HUES6 (cell line): ENCODE data around the gene ACOXL.
"Not testable (repeated sequence)": the region's sequence is repeated elsewhere in the genome, so short reads cannot be mapped to it uniquely, and the experiment has no call there.

Source experiments
- H3K27ac ChIP-seq: 2 replicates; pipeline ENCODE4 v1.7.0; 2013; ENCODE audit warnings: low read depth, mild to moderate bottlenecking, low read length, inconsistent platforms
- H3K27me3 ChIP-seq: 2 replicates; pipeline ENCODE4 v1.6.1; 2013; ENCODE audit warnings: low read length; ENCODE audit not compliant: control insufficient read depth, insufficient read depth
- H3K36me3 ChIP-seq: 2 replicates; pipeline ENCODE4 v1.6.1; 2013; ENCODE audit warnings: low read length; ENCODE audit not compliant: control insufficient read depth, insufficient read depth
- H3K4me1 ChIP-seq: 2 replicates; pipeline ENCODE4 v1.6.1; 2013; ENCODE audit warnings: low read length; ENCODE audit not compliant: control insufficient read depth, insufficient read depth
- H3K4me3 ChIP-seq: 2 replicates; pipeline ENCODE4 v1.5.1; 2013; ENCODE audit warnings: low read depth, low read length
- H3K9ac ChIP-seq: one replicate; pipeline ENCODE4 v1.6.1; 2013; ENCODE audit warnings: mild to moderate bottlenecking, low read length
- H3K9me3 ChIP-seq: 2 replicates; pipeline ENCODE4 v1.6.1; 2013; ENCODE audit warnings: low read depth, low read length; ENCODE audit not compliant: control insufficient read depth, insufficient read depth

The ACOXL gene

GRCh38 chr2:110847651-110848050, 115.3 kb downstream of the ACOXL start:
- Histone ChIP-seq H3K4me1 (peaks cover 22% of the 10 kb centered on the region), H3K27ac (no peak overlapping the region), H3K9ac (no peak overlapping the region), H3K27me3 (no peaks in the 10 kb centered on the region), H3K9me3 (no peaks in the 10 kb centered on the region), H3K4me3 (no peak overlapping the region), H3K36me3 (no peaks in the 10 kb centered on the region)

- Histone ChIP-seq H3K4me3 (no peak overlapping the region), H3K9me3 (no peaks in the 10 kb centered on the region), H3K9ac (no peak overlapping the region), H3K27ac (no peak overlapping the region), H3K27me3 (no peaks in the 10 kb centered on the region), H3K36me3 (no peaks in the 10 kb centered on the region), H3K4me1 (peaks cover 18% of the 10 kb centered on the region)
These were observed 115.7 kb downstream of the ACOXL start for GRCh38 chr2:110848071-110848470.

- no peak overlapping the region for H3K9ac ChIP-seq
- peaks cover 13% of the 10 kb centered on the region for H3K4me1 ChIP-seq
- H3K27me3 ChIP-seq = no peaks in the 10 kb centered on the region
- H3K4me3 ChIP-seq = no peak overlapping the region
- H3K27ac ChIP-seq = no peak overlapping the region
- H3K9me3 ChIP-seq = no peaks in the 10 kb centered on the region
- H3K36me3 ChIP-seq = no peaks in the 10 kb centered on the region
These were observed 116.2 kb downstream of the ACOXL start for GRCh38 chr2:110848519-110849030.

- Histone ChIP-seq H3K4me3 (no peak overlapping the region), H3K9ac (no peak overlapping the region), H3K4me1 (peaks cover 9% of the 10 kb centered on the region), H3K27me3 (no peaks in the 10 kb centered on the region), H3K36me3 (no peaks in the 10 kb centered on the region), H3K27ac (no peak overlapping the region), H3K9me3 (no peaks in the 10 kb centered on the region)
These were observed 119.2 kb downstream of the ACOXL start for GRCh38 chr2:110851531-110851930.

- Histone ChIP-seq H3K27ac (no peak overlapping the region), H3K9ac (no peak overlapping the region), H3K36me3 (no peaks in the 10 kb centered on the region), H3K4me1 (peaks cover 8% of the 10 kb centered on the region), H3K27me3 (no peaks in the 10 kb centered on the region), H3K9me3 (no peaks in the 10 kb centered on the region), H3K4me3 (no peak overlapping the region)
These were observed 119.7 kb downstream of the ACOXL start for GRCh38 chr2:110852051-110852450.

- H3K9me3 ChIP-seq = no peaks in the 10 kb centered on the region
- H3K27me3 ChIP-seq = no peaks in the 10 kb centered on the region
- no peaks in the 10 kb centered on the region for H3K36me3 ChIP-seq
These were observed 120.3 kb downstream of the ACOXL start for GRCh38 chr2:110852541-110853263.

GRCh38 chr2:110853516-110853915, 121.1 kb downstream of the ACOXL start:
- Histone ChIP-seq H3K36me3 (no peaks in the 10 kb centered on the region), H3K9me3 (no peaks in the 10 kb centered on the region), H3K9ac (no peak overlapping the region), H3K27me3 (no peaks in the 10 kb centered on the region), H3K4me3 (no peak overlapping the region), H3K27ac (no peak overlapping the region), H3K4me1 (peaks cover 13% of the 10 kb centered on the region)

More at GRCh38 chr2:110852541-110853263, 120.3 kb downstream of the ACOXL start:
- Histone ChIP-seq H3K4me1 (peaks cover 8% of the 10 kb centered on the region), H3K4me3 (no peak overlapping the region), H3K27ac (no peak overlapping the region), H3K9ac (no peak overlapping the region)

GRCh38 chr2:110853948-110854347, 121.6 kb downstream of the ACOXL start:
- H3K27me3 ChIP-seq = no peaks in the 10 kb centered on the region

GRCh38 chr2:110854355-110855081, 122.1 kb downstream of the ACOXL start:
- no peak overlapping the region for H3K4me3 ChIP-seq
- peaks cover 23% of the 10 kb centered on the region for H3K4me1 ChIP-seq

More at GRCh38 chr2:110853948-110854347, 121.6 kb downstream of the ACOXL start:
- H3K4me3 ChIP-seq = no peak overlapping the region
- H3K4me1 ChIP-seq = peaks cover 17% of the 10 kb centered on the region
- no peak overlapping the region for H3K9ac ChIP-seq
- no peaks in the 10 kb centered on the region for H3K36me3 ChIP-seq
- H3K27ac ChIP-seq = no peak overlapping the region
- no peaks in the 10 kb centered on the region for H3K9me3 ChIP-seq

GRCh38 chr2:110855841-110856240, 123.5 kb downstream of the ACOXL start:
- H3K4me3 ChIP-seq, H3K27me3 ChIP-seq, H3K9me3 ChIP-seq, H3K9ac ChIP-seq, H3K27ac ChIP-seq, H3K36me3 ChIP-seq: not testable (repeated sequence)
- H3K4me1 ChIP-seq = peaks cover 24% of the 10 kb centered on the region

More at GRCh38 chr2:110854355-110855081, 122.1 kb downstream of the ACOXL start:
- H3K27me3 ChIP-seq = no peaks in the 10 kb centered on the region
- H3K36me3 ChIP-seq = no peaks in the 10 kb centered on the region
- no peak overlapping the region for H3K27ac ChIP-seq
- no peak overlapping the region for H3K9ac ChIP-seq
- no peaks in the 10 kb centered on the region for H3K9me3 ChIP-seq

- Histone ChIP-seq H3K4me3 (no peak overlapping the region), H3K27ac (no peak overlapping the region), H3K27me3 (no peaks in the 10 kb centered on the region), H3K4me1 (peaks cover 21% of the 10 kb centered on the region), H3K36me3 (no peaks in the 10 kb centered on the region), H3K9me3 (no peaks in the 10 kb centered on the region), H3K9ac (no peak overlapping the region)
These were observed 125.9 kb downstream of the ACOXL start for GRCh38 chr2:110858135-110858725.
